ENCODE data around the gene HDAC9.

The HDAC9 gene

GRCh38 chr7:18495412-18496340 lies at the start of gene HDAC9:
HDAC9 (plus strand) TSS chr7:18495749; CDS start chr7:18496303, 554 bp downstream.
- H3K36me3 Mint-ChIP-seq (ENCODE audit: low read depth), result no peaks in the 10 kb centered on the region
- no peaks in the 10 kb centered on the region for H3K9me3 Mint-ChIP-seq
- H3K4me3 Mint-ChIP-seq, result peak within 1 kb of the TSS; percentile 65
- no peaks in the 10 kb centered on the region for H3K27me3 Mint-ChIP-seq
- peak within 1 kb of the TSS; percentile 43 for H3K27ac Mint-ChIP-seq
- peak; percentile 16 for DNase-seq
- peak; percentile 67 for ATAC-seq
- H3K4me1 Mint-ChIP-seq, result peaks cover 24% of the 10 kb centered on the region

DNA sequence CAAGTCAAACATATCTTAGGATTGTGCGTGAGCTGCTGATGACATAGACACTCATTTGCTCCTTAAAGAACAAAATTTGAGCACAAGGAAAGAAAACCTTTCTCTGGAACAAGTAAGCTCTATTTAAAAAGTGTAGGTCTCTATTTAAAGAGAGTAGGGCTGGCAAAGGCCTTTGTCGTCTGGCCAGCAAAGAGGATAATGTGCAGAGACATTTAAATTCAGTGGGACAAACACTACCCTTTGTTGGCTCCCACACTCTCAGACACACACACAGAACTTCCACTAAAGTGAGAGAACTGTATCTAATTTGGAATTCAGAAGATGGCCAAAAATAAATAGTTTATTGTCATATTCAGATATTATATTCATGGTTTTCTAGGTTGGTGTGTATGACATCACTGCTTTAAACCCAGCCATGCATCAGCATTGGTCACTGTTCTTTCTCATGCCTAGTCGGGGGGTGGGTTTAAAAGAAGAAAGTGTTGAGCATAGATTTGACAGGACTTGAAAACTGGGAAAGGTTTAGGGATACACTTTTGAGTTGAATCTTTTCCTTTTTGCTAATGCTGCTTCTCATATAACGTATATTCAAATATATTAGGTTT lies 49.5 kb upstream of the HDAC9 start:
- no peak for DNase-seq
- H3K4me1 Mint-ChIP-seq, result no peaks in the 10 kb centered on the region
- ATAC-seq, result no peak
- H3K9me3 Mint-ChIP-seq, result no peaks in the 10 kb centered on the region
- H3K27me3 Mint-ChIP-seq, result no peaks in the 10 kb centered on the region
- no peak overlapping the region for H3K4me3 Mint-ChIP-seq
- no peaks in the 10 kb centered on the region for H3K36me3 Mint-ChIP-seq (ENCODE audit: low read depth)
- H3K27ac Mint-ChIP-seq, result no peak overlapping the region

DNA sequence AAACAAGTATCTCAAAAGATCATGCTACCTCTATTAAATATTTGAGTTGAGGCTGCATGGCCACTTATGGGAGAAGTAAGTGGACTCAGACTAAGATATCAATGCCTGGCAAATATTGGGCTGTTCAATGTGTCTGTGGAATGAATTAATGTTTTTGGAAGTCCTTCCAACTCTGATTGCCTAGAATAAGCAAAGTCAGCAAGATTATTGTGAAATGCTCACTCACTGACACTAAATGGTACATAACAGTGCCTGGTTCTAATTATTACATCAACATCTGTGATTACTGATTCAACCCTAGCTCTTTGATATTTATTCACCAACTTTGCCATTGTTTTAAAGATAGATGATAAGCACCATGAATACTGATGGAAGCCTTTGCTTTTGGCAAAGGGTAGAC lies 45.5 kb upstream of the HDAC9 start:
- no peaks in the 10 kb centered on the region for H3K4me1 Mint-ChIP-seq
- no peaks in the 10 kb centered on the region for H3K27me3 Mint-ChIP-seq
- no peaks in the 10 kb centered on the region for H3K9me3 Mint-ChIP-seq
- no peak overlapping the region for H3K4me3 Mint-ChIP-seq
- H3K36me3 Mint-ChIP-seq (ENCODE audit: low read depth), result no peaks in the 10 kb centered on the region
- ATAC-seq, result no peak
- no peak for DNase-seq
- H3K27ac Mint-ChIP-seq, result no peak overlapping the region

- no peaks in the 10 kb centered on the region for H3K36me3 Mint-ChIP-seq (ENCODE audit: low read depth)
- H3K4me1 Mint-ChIP-seq, result peaks cover 6% of the 10 kb centered on the region
- no peaks in the 10 kb centered on the region for H3K27me3 Mint-ChIP-seq
- DNase-seq (no peak), ATAC-seq (no peak)
- no peak overlapping the region for H3K4me3 Mint-ChIP-seq
- no peak overlapping the region for H3K27ac Mint-ChIP-seq
- H3K9me3 Mint-ChIP-seq, result no peaks in the 10 kb centered on the region
These were observed 39.9 kb upstream of the HDAC9 start for GRCh38 chr7:18455606-18456005.

DNA sequence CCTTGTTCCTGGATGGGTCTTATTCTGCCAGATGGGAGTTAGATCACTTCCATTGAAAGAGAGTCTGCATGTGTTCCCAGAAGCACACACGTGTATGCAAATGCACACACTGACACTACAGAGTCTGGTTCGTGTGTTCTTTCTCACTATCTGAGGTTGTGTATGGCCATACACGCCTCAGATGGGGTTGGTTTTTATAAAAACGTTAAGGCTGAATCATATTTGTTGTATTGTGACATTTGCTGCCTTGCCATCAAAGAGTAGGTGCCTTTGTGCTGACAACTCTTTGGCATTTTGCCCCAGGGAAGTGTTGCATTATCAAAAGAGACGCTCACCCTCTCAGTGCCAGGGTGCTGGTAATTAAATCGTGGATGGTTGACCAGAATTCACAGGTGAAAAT lies 37.7 kb upstream of the HDAC9 start:
- H3K4me3 Mint-ChIP-seq, result no peak overlapping the region

DNA sequence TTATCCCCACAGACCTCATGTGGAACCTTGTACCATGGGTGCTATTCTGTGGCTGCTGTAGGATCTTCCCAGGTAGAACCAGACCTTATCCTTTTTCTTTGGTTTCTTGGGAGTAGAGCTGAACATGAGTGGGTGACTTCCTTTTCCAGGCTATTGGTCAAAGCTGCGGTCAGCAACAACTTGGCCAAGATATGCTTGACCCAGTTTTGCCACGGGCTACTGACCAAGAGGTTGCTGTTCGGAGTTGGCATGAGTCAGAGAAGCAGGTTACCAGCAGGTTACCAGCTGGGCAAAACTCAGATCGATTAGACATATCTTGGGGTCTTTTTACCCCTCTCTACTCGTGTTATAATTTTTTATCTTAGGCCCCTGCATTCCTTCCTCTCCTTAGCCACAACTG lies 36.7 kb upstream of the HDAC9 start:
- H3K4me3 Mint-ChIP-seq, result no peak overlapping the region
- H3K27ac Mint-ChIP-seq, result peak overlapping the region; percentile 39
- no peaks in the 10 kb centered on the region for H3K27me3 Mint-ChIP-seq
- ATAC-seq, result no peak
- H3K4me1 Mint-ChIP-seq, result peaks cover 11% of the 10 kb centered on the region
- no peaks in the 10 kb centered on the region for H3K9me3 Mint-ChIP-seq
- H3K36me3 Mint-ChIP-seq (ENCODE audit: low read depth), result no peaks in the 10 kb centered on the region
- DNase-seq, result no peak

More for the DNA sequence above, 37.7 kb upstream of the HDAC9 start:
- no peaks in the 10 kb centered on the region for H3K36me3 Mint-ChIP-seq (ENCODE audit: low read depth)
- ATAC-seq (no peak), DNase-seq (no peak)
- H3K9me3 Mint-ChIP-seq, result no peaks in the 10 kb centered on the region
- no peaks in the 10 kb centered on the region for H3K27me3 Mint-ChIP-seq
- H3K27ac Mint-ChIP-seq, result no peak overlapping the region
- peaks cover 11% of the 10 kb centered on the region for H3K4me1 Mint-ChIP-seq

GRCh38 chr7:18459484-18460245 lies 35.9 kb upstream of the HDAC9 start:
- no peaks in the 10 kb centered on the region for H3K27me3 Mint-ChIP-seq
- ATAC-seq (no peak), DNase-seq (no peak)
- H3K4me3 Mint-ChIP-seq, result no peak overlapping the region
- H3K36me3 Mint-ChIP-seq (ENCODE audit: low read depth), result no peaks in the 10 kb centered on the region
- H3K27ac Mint-ChIP-seq, result no peak overlapping the region
- H3K9me3 Mint-ChIP-seq, result no peaks in the 10 kb centered on the region
- peaks cover 11% of the 10 kb centered on the region for H3K4me1 Mint-ChIP-seq

GRCh38 chr7:18461785-18462467 lies 33.6 kb upstream of the HDAC9 start:
- Mint-ChIP-seq H3K36me3 (ENCODE audit: low read depth) (no peaks in the 10 kb centered on the region), H3K27me3 (no peaks in the 10 kb centered on the region), H3K9me3 (no peaks in the 10 kb centered on the region), H3K4me3 (no peak overlapping the region), H3K4me1 (peaks cover 14% of the 10 kb centered on the region), H3K27ac (peak overlapping the region; percentile 54)
- DNase-seq (no peak), ATAC-seq (peak; percentile 46)

DNA sequence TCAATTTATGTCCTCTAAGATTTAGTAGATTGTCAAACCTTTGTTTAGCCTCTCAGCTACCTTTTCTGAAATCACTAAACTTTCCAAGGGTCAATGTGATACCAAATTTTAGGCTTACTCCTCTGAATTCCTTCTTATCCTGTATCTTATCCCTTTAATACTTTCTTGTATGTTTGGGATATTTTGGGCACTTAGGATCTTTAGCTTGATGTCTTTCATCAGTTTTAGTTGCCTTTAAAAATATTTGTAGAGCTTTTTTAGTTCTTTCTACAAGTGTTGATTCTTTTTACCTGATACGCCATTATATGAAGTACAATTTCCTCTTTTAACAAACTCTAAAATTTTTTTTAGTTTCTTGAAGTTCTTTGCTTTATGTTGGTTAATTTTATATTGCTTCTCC lies 30.7 kb upstream of the HDAC9 start:
- Mint-ChIP-seq H3K9me3 (no peaks in the 10 kb centered on the region), H3K4me3 (no peak overlapping the region), H3K36me3 (ENCODE audit: low read depth) (no peaks in the 10 kb centered on the region), H3K4me1 (peaks cover 11% of the 10 kb centered on the region), H3K27me3 (no peaks in the 10 kb centered on the region), H3K27ac (no peak overlapping the region)
- no peak for DNase-seq
- ATAC-seq, result no peak

DNA sequence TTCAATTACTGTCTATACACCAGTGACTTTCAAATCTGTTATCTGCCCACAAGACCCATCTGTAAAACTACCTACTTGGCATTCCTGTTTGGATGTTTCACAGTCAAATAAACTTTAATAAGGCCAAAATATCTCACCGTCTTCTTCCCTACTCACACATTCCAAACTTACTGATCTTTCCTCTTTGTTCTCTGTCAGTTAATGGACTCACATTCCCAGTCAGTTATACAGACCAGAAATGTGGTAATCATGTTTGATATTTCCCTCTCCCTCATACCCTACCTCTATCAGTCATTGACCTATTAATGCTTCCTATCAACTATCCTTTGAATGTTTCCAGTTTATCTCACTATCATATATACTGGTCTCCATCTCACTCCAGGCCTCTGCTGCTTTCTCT lies 28.5 kb upstream of the HDAC9 start:
- Mint-ChIP-seq H3K27me3 (no peaks in the 10 kb centered on the region), H3K4me1 (peaks cover 10% of the 10 kb centered on the region), H3K36me3 (ENCODE audit: low read depth) (no peaks in the 10 kb centered on the region), H3K9me3 (no peaks in the 10 kb centered on the region), H3K4me3 (no peak overlapping the region), H3K27ac (no peak overlapping the region)
- no peak for ATAC-seq
- no peak for DNase-seq

DNA sequence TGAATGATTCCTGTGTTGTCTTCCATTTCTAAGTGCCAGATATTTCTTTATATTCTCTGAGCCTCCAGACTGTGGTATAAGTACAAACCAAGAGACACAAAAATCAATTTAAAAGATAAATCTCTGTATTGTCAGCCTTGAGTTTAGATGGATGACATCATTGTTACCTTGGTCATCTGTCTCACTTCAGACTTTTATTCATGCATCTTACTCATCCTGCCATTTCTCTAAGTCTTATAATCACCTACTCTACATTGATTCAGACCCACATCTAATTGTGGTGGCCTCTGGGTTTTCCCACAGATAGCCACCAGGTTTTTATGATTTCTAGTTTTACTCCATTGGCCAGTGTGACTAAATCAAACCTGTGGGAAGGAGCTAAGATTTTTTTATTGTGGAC lies 26.8 kb upstream of the HDAC9 start:
- Mint-ChIP-seq H3K27ac (no peak overlapping the region), H3K9me3 (no peaks in the 10 kb centered on the region), H3K4me3 (no peak overlapping the region), H3K4me1 (peaks cover 6% of the 10 kb centered on the region), H3K36me3 (ENCODE audit: low read depth) (no peaks in the 10 kb centered on the region), H3K27me3 (no peaks in the 10 kb centered on the region)
- ATAC-seq, result no peak
- DNase-seq, result no peak

GRCh38 chr7:18469316-18469715 lies 26.2 kb upstream of the HDAC9 start:
- Mint-ChIP-seq H3K27ac (no peak overlapping the region), H3K4me1 (peaks cover 6% of the 10 kb centered on the region), H3K27me3 (no peaks in the 10 kb centered on the region), H3K36me3 (ENCODE audit: low read depth) (no peaks in the 10 kb centered on the region), H3K4me3 (no peak overlapping the region), H3K9me3 (no peaks in the 10 kb centered on the region)
- no peak for DNase-seq
- ATAC-seq, result no peak

GRCh38 chr7:18471476-18472160 lies 23.9 kb upstream of the HDAC9 start:
- Mint-ChIP-seq H3K4me3 (no peak overlapping the region), H3K4me1 (peaks cover 4% of the 10 kb centered on the region), H3K27ac (no peak overlapping the region), H3K27me3 (no peaks in the 10 kb centered on the region), H3K36me3 (ENCODE audit: low read depth) (no peaks in the 10 kb centered on the region), H3K9me3 (no peaks in the 10 kb centered on the region)
- ATAC-seq (no peak), DNase-seq (no peak)

GRCh38 chr7:18472161-18472483 lies 23.4 kb upstream of the HDAC9 start:
- Mint-ChIP-seq H3K4me1 (peaks cover 2% of the 10 kb centered on the region), H3K27ac (no peak overlapping the region), H3K36me3 (ENCODE audit: low read depth) (no peaks in the 10 kb centered on the region), H3K9me3 (no peaks in the 10 kb centered on the region), H3K27me3 (no peaks in the 10 kb centered on the region), H3K4me3 (no peak overlapping the region)
- DNase-seq (no peak), ATAC-seq (no peak)

All from activated naive CD8-positive, alpha-beta T cell treated with anti-CD3 and anti-CD28 coated beads, Interleukin-2, amount 50 U/mL, for 24 hours (primary cell).